Pancreas (tissue), 10 donors: ENCODE measurements around the gene TAF1C. TPM values are rescaled to one million over a fixed set of nuclear protein-coding genes. Genes with fewer than 3 reads are reported as not detected.

ENCODE experiments used
- ATAC-seq, 4 donors: fragments of 200-7000 bp; cut with Tn5 transposase; one replicate each; pipeline versions ENCODE4 v1.8.0 to v1.9.1; 2020; ENCODE audit warnings: mild to moderate bottlenecking in 4 of 4, moderate library complexity in 4 of 4
- DNase-seq, 6 donors: peaks; one replicate each; pipeline ENCODE4 v3.0.0-alpha.2; 2020
- FAIRE-seq: peaks from 2 replicates; lab custom pipeline; 2012; peaks lifted over from hg19 to GRCh38; lab: Jason Lieb, UNC
- H3K27ac ChIP-seq, 4 donors: fragments of 200-600 bp; sonication (generic); 1 replicate in 3 of 4; 2 replicates in 1 of 4; pipeline versions ENCODE4 v1.5.0 to v1.8.0; 2020
- H3K27me3 ChIP-seq, 4 donors: fragments of 200-600 bp; one replicate each; pipeline ENCODE4 v1.8.0; 2021
- H3K36me3 ChIP-seq, 3 donors: fragments of 200-600 bp; sonication (generic) in 1 of 3; one replicate each; pipeline versions ENCODE4 v1.5.0 to v1.8.0; 2020 to 2021
- H3K4me1 ChIP-seq, 3 donors: fragments of 200-600 bp; one replicate each; pipeline ENCODE4 v1.8.0; 2021
- H3K4me3 ChIP-seq, 4 donors: fragments of 200-600 bp; sonication (generic) in 2 of 4; one replicate each; pipeline versions ENCODE4 v1.5.0 to v1.8.0; 2020 to 2021
- H3K9me3 ChIP-seq, 4 donors: fragments of 200-600 bp; one replicate each; pipeline ENCODE4 v1.8.0; 2021
- CTCF ChIP-seq, 4 donors: fragments of 200-600 bp; sonication (generic) in 3 of 4; IDR thresholded peaks; one replicate each; pipeline versions ENCODE4 v1.5.0 to v1.8.0; 2021; ENCODE audit warnings: antibody characterized with exemption in 4 of 4
- WGBS, 2 donors: extraction: QIAGEN DNeasy Blood & Tissue Kit; methylation state at CpG; one replicate each; pipeline ENCODE4 v1.1.7; 2013; 5-methylcytosine and 5-hydroxymethylcytosine counted together
- intact Hi-C, 3 donors: fragments of 100-400 bp; cut with DNase I; formaldehyde crosslinking; loops; one replicate each; pipeline versions ENCODE4 v1.11.1 to v1.14.2; 2022
- polyA plus RNA-seq, 2 donors: library from polyadenylated mRNA; stranded (reverse); fragments of 200-250 nt; gene quantifications; one replicate each; pipeline ENCODE4 v1.2.3, GENCODE V29; 2013
- total RNA-seq, 6 donors: library from RNA; stranded (reverse); fragmentation: NEBNext Ultra II Directional in 4 of 6; extraction: Animal tissue kit (Norgen Biotek cat#: 25700) in 4 of 6; gene quantifications; one replicate each; pipeline versions ENCODE4 v1.2.1 to v1.2.4, GENCODE V29; 2021 to 2023
- donor health status: healthy with polysubstance abuse.
- donor health status: DM: no; HTN: no; CAD: no; lungs with moderate emphysema.
- donor health status: DM: no; HTN: no; CAD: no.
- donor health status: control.
- donor health status: control.
- donor health status: Bipolar disorder and iron deficiency.
- donor health status: DM: yes; HTN: yes; CAD: no.
- donor health status: DM: no; HTN: no; CAD: no.
- donor health status: DM: no; HTN: no; CAD: no.
- donor health status: DM: yes; HTN: yes; CAD: no.

Gene TAF1C
- total and polyA plus RNA-seq, 8 donors: 14.9 to 130 (median 23.1) TPM

- Histone ChIP-seq H3K36me3 (peaks cover 0 to 25% (median 12%) of the 10 kb centered on the region in 3 donors), H3K4me1 (peaks cover 4 to 16% (median 12%) of the 10 kb centered on the region in 3 donors), H3K27ac (peak overlapping the region in 1 of 4 donors; percentile 5), H3K4me3 (no peak overlapping the region), H3K9me3 (no peaks in the 10 kb centered on the region), H3K27me3 (no peaks in the 10 kb centered on the region)
- TF ChIP-seq CTCF (IDR thresholded peaks at IDR 0.05): no peak
- DNase-seq (no peak), FAIRE-seq (no peak), ATAC-seq (peak in 2 of 4 donors; percentile 23 to 27)
- 41 to 47% methylated on average over 10 of the region's 10 CpGs for WGBS, 2 donors
- intact Hi-C loops: loop anchor here in 1 of 3 donors (10.0 kb wide), 1 partner anchor 100 kb away; no protein-coding TSS in a partner anchor
Measured at GRCh38 chr16:84184775-84185174, 2.1 kb downstream of the TAF1C start.

GRCh38 chr16:84183911-84184591 is 2.8 kb downstream of the TAF1C start:
- Histone ChIP-seq H3K27ac (no peak overlapping the region), H3K27me3 (no peaks in the 10 kb centered on the region), H3K36me3 (peaks cover 0 to 25% (median 12%) of the 10 kb centered on the region in 3 donors), H3K4me3 (no peak overlapping the region), H3K9me3 (no peaks in the 10 kb centered on the region), H3K4me1 (peaks cover 4 to 16% (median 12%) of the 10 kb centered on the region in 3 donors)
- DNase-seq: no peak
- no peak for ATAC-seq
- no peak for TF ChIP-seq CTCF (IDR thresholded peaks at IDR 0.05)
- intact Hi-C loops: loop anchor here in 1 of 3 donors (10.0 kb wide), 1 partner anchor 99 kb away; no protein-coding TSS in a partner anchor
- FAIRE-seq: no peak
- 74 to 77% methylated on average over 11 of the region's 11 CpGs for WGBS, 2 donors

GRCh38 chr16:84183572-84183875 is 3.3 kb downstream of the TAF1C start:
- intact Hi-C loops: loop anchor here in 1 of 3 donors (10.0 kb wide), 1 partner anchor 99 kb away; no protein-coding TSS in a partner anchor

GRCh38 chr16:84182680-84183571 is 3.9 kb downstream of the TAF1C start:
- no peak for TF ChIP-seq CTCF (IDR thresholded peaks at IDR 0.05)
- Histone ChIP-seq H3K27me3 (no peaks in the 10 kb centered on the region), H3K4me1 (peaks cover 4 to 16% (median 12%) of the 10 kb centered on the region in 3 donors), H3K4me3 (no peak overlapping the region), H3K36me3 (peaks cover 0 to 25% (median 12%) of the 10 kb centered on the region in 3 donors), H3K9me3 (no peaks in the 10 kb centered on the region), H3K27ac (no peak overlapping the region)
- intact Hi-C loops: loop anchor here in 1 of 3 donors (10.0 kb wide), 1 partner anchor 98 kb away; no protein-coding TSS in a partner anchor
- ATAC-seq: no peak
- peak in 1 of 6 donors; percentile 74 for DNase-seq
- FAIRE-seq: no peak
- WGBS, 2 donors: 96% methylated on average over 26 of the region's 26 CpGs

More at GRCh38 chr16:84183572-84183875, 3.3 kb downstream of the TAF1C start:
- 95 to 97% methylated on average over 5 of the region's 5 CpGs for WGBS, 2 donors
- Histone ChIP-seq H3K4me1 (peaks cover 4 to 16% (median 12%) of the 10 kb centered on the region in 3 donors), H3K4me3 (no peak overlapping the region), H3K36me3 (peaks cover 0 to 25% (median 12%) of the 10 kb centered on the region in 3 donors), H3K27me3 (no peaks in the 10 kb centered on the region), H3K27ac (no peak overlapping the region), H3K9me3 (no peaks in the 10 kb centered on the region)
- no peak for TF ChIP-seq CTCF (IDR thresholded peaks at IDR 0.05)
- ATAC-seq (no peak), FAIRE-seq (no peak), DNase-seq (no peak)
